IPS DF 4.7 (cell line): ENCODE results near the gene TIGD6.
"Not testable (repeated sequence)": the region's sequence is repeated elsewhere in the genome, so short reads cannot be mapped to it uniquely, and the experiment has no call there.

ENCODE experiments used
- DNase-seq: peaks from one replicate; pipeline ENCODE4 v3.0.0-alpha.2; 2013; ENCODE audit warnings: low spot score; ENCODE audit errors: extremely low read depth

TIGD6 gene

DNA sequence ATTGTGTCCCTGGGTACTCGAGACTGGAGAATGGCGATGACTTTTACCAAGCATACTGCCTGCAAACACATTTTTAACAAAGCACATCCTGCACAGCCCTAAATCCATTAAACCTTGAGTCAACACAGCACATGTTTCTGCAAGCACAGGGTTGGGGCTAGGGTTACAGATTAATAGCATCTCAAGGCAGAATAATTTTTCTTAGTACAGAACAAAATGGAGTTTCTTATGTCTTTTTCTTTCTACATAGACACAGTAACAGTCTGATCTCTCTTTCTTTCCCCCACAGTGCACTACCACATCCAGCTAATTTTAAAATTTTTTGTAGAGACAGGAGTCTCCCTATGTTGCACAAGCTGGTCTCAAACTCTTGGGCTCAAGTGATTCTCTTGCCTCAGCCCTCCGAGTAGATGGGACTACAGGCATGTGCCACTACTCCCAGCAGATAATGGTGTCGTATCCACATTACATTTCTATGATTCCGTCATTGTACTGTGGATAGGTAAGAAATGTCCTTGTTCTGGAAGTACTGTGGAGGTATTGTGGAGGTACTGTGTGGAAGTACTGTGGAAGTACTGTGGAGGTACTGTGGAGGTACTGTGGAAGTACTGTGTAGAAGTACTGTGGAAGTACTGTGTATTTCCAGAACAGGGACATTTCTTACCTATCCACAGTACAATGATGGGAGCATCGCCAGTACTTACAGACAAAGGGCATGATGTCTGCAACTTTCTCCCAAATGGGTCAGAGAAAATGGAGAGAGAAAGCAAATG, 57.1 kb downstream of the TIGD6 start:
- DNase-seq, result not testable (repeated sequence)
